C4-2B (cell line): ENCODE data around the gene NOG.

ENCODE experiments used
- H3K27ac ChIP-seq: fragments of 450-650 bp; 2 replicates; pipeline ENCODE4 v1.5.1; 2017
- ZFX ChIP-seq: fragments of 450-650 bp; IDR thresholded peaks from 2 replicates; pipeline ENCODE4 v1.6.1; 2017
- TF ChIP-seq, protein P1 (sequence below): fragments of 450-650 bp; conservative IDR thresholded peaks from 2 replicates; pipeline ENCODE4 v1.5.1; 2017; ENCODE audit warnings: mild to moderate bottlenecking

Gene NOG

DNA sequence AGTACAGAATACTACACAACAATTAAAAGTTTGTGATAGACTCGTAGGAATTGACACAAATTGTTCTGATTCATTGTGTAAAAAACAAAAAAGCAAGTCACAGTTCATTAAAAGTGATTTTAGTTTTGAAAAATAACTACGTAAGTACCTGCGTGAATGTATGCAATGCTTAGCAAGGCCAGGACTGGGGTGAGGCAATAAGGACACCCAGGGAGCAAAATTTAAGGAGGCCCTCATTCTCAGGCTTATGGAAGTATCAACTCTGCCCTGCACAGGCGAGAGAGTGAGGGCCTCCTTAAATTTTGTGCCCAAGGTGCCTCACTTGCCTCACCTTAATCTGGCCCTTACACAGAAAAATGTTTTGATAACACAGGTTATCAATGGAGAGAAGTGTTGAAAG lies 31.4 kb downstream of the NOG start:
- TF ChIP-seq ZFX = no peak
- TF ChIP-seq, protein P1, sequence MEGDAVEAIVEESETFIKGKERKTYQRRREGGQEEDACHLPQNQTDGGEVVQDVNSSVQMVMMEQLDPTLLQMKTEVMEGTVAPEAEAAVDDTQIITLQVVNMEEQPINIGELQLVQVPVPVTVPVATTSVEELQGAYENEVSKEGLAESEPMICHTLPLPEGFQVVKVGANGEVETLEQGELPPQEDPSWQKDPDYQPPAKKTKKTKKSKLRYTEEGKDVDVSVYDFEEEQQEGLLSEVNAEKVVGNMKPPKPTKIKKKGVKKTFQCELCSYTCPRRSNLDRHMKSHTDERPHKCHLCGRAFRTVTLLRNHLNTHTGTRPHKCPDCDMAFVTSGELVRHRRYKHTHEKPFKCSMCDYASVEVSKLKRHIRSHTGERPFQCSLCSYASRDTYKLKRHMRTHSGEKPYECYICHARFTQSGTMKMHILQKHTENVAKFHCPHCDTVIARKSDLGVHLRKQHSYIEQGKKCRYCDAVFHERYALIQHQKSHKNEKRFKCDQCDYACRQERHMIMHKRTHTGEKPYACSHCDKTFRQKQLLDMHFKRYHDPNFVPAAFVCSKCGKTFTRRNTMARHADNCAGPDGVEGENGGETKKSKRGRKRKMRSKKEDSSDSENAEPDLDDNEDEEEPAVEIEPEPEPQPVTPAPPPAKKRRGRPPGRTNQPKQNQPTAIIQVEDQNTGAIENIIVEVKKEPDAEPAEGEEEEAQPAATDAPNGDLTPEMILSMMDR = no peak
- H3K27ac ChIP-seq = no peak overlapping the region

DNA sequence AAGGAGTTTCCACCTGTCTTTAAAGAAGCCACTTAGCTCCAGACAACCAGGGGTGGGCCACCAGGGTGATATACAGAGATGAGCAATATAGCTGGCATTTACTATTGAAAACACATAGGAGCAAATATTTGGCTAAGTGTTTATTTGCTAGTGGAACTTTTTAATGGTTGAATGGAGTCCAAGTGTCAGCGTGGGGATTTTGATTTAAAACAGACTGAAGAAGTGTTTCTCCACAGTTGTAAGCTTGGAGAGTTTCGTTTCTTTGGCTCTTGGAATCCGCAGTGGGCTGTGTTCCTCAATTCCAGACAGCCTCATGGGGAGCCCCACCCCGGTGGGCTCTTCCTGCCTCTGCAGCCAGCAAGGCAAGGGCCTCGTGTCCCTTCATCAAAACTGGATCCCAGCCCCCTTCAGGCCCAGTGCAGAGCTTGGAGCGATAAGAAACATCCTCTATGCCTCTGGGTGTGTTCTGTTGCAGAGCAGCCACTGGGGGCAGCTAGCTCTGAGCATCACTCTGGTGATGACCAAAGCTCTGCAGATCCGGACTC lies 36.1 kb downstream of the NOG start:
- TF ChIP-seq, protein P1 = peak; percentile 63
- TF ChIP-seq ZFX = no peak
- no peak overlapping the region for H3K27ac ChIP-seq

DNA sequence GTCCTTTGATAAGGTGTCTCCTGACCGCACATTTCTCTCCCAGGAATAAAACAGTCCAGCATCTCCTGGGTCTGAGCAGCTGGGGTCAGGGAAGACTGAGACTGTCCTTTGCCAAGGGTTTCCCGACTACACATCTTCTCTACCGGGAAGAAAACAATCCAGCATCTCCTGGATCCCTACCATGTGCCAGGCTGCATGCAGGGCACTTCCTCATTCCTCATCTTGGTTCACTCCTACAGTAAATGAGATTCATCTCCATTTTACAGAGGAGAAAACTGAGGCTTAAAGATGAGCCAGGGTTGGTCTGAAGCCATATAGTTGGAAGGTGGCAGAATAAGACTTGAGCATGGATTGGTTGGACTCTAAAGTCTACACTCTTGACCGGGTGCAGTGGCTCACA lies 36.7 kb downstream of the NOG start:
- no peak overlapping the region for H3K27ac ChIP-seq
- TF ChIP-seq, protein P1 = 0 out of 2 replicates have a peak, but pooled peaks have one; percentile 43
- TF ChIP-seq ZFX = no peak

GRCh38 chr17:56633681-56634080 lies 40.2 kb downstream of the NOG start:
- H3K27ac ChIP-seq = no peak overlapping the region
- TF ChIP-seq, protein P1 = no peak
- TF ChIP-seq ZFX = no peak

DNA sequence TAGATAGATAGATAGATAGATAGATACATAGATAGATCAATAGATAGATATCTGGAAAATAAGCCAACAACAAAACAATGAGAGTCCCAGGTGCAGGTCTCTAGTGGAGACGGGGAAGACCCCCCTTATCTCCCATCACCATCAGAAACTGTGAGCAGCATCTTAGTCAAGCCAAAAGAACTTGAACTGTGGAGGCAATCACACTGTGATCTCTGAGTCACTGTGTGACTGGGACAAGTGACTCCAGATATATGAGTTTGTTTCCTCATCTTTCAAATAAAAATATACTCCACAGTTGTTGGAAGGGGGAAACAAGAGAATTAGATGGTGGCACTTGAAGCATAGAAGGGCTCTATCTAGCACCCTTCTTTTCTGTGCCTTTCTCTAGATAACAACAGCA lies 42.1 kb downstream of the NOG start:
- TF ChIP-seq, protein P1 = no peak
- no peak for TF ChIP-seq ZFX
- no peak overlapping the region for H3K27ac ChIP-seq

DNA sequence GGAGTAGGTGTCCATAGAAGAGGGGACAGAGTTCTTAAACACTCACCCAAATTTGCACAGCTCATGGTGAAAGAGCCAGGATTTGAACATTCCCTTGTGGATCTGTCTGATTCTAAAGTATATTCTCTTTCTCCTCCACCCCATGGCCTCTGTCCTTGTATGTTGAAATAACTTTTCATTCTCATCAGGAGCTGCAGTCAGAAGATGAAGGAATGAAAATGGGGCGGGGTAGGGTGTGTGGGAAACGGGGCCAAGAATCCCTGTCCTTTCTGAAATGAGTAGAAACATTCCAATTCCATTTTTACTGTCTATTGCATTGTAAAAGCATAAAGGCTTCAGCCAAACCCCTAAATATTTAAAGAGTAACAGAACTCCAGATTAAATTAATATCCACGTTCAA lies 42.8 kb downstream of the NOG start:
- H3K27ac ChIP-seq = no peak overlapping the region
- TF ChIP-seq, protein P1 = no peak
- no peak for TF ChIP-seq ZFX

DNA sequence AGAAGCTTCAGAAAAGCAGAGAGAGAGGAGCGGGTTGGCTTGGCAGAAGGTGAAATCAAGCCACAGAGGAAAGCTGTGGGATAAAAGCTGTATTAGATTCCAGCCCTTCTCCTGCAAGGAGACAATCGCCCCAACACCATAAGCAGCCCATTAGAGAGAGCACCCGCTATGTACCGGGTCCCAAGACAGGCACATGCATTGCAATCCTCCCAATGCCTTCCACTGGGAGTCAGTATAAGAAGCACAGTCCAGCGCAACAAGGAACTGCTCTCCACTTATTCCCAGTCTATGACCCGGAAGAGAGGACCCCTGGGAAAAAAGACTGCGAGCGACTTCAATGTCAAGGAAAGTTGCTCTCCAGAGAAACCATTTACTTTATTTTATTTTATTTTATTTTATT lies 43.8 kb downstream of the NOG start:
- TF ChIP-seq, protein P1 = no peak
- no peak for TF ChIP-seq ZFX
- no peak overlapping the region for H3K27ac ChIP-seq
